H1 (cell line): ENCODE results near the gene PDSS1. TPM values are rescaled to one million over a fixed set of nuclear protein-coding genes. Genes with fewer than 3 reads are reported as not detected.

Source experiments
- CTCF ChIA-PET: fragments of 300-600 bp; sonication (Branson Sonifier 250); formaldehyde crosslinking; loops from one replicate; lab custom pipeline; 2021; ENCODE audit not compliant: partially characterized antibody; lab: Charles Lee
- POLR2A ChIA-PET: fragments of 300-600 bp; sonication (Branson Sonifier 250); formaldehyde crosslinking; loops from one replicate; lab custom pipeline; 2021; ENCODE audit warnings: inconsistent platforms; ENCODE audit not compliant: partially characterized antibody; lab: Charles Lee
- DNase-seq, 2 experiments: peaks; one replicate each; pipeline versions ENCODE4 v3.0.0 to v3.0.0-alpha.2; 2010 to 2022; ENCODE audit warnings: low spot score in 2 of 2, low read depth in 1 of 2, mixed read lengths in 1 of 2
- FAIRE-seq: peaks from 2 replicates; lab custom pipeline; 2011; peaks lifted over from hg19 to GRCh38; lab: Jason Lieb, UNC
- H2AFZ ChIP-seq: 2 replicates; pipeline ENCODE4 v1.8.1; 2012; ENCODE audit warnings: low read length, inconsistent platforms
- H2AK5ac ChIP-seq: 2 replicates; pipeline ENCODE4 v1.6.1; 2013; ENCODE audit warnings: low read depth, low read length
- H2BK120ac ChIP-seq: replicated peaks from 2 replicates; pipeline ENCODE3; 2013; ENCODE audit warnings: low read depth, low read length, inconsistent platforms
- H2BK12ac ChIP-seq: 2 replicates; pipeline ENCODE4 v1.6.1; 2013; ENCODE audit warnings: low read depth, low read length
- H2BK15ac ChIP-seq: 2 replicates; pipeline ENCODE4 v1.6.1; 2013; ENCODE audit warnings: low read length
- H2BK20ac ChIP-seq: 2 replicates; pipeline ENCODE4 v1.6.1; 2013; ENCODE audit warnings: low read length
- H2BK5ac ChIP-seq: 2 replicates; pipeline ENCODE4 v1.6.1; 2013; ENCODE audit warnings: low read depth, low read length
- H3K14ac ChIP-seq: 2 replicates; pipeline ENCODE4 v1.6.1; 2013; ENCODE audit warnings: inconsistent platforms; ENCODE audit not compliant: insufficient read length
- H3K18ac ChIP-seq: 2 replicates; pipeline ENCODE4 v1.6.1; 2013; ENCODE audit warnings: low read length; ENCODE audit errors: extremely low read depth
- H3K23ac ChIP-seq: 2 replicates; pipeline ENCODE4 v1.6.1; 2013; ENCODE audit warnings: inconsistent platforms; ENCODE audit not compliant: insufficient read length
- H3K23me2 ChIP-seq: 2 replicates; pipeline ENCODE4 v1.6.1; 2013; ENCODE audit warnings: low read depth, low read length
- H3K27ac ChIP-seq: 2 replicates; pipeline ENCODE4 v1.6.1; 2011; ENCODE audit warnings: low read depth, low read length, inconsistent platforms
- H3K27me3 ChIP-seq, 4 experiments: replicated peaks in 1 of 4; 1 replicate in 1 of 4; 2 replicates in 3 of 4; pipeline versions ENCODE4 v1.6.1 to v1.8.1; 2011 to 2013; ENCODE audit warnings: low read length in 3 of 4, mild to moderate bottlenecking in 3 of 4, inconsistent platforms in 2 of 4, mixed read lengths in 2 of 4, moderate library complexity in 1 of 4; ENCODE audit not compliant: control insufficient read depth in 3 of 4, insufficient read depth in 3 of 4; ENCODE audit errors: extremely low read depth in 1 of 4
- H3K36me3 ChIP-seq, 4 experiments: 2 replicates each; pipeline versions ENCODE4 v1.6.1 to v1.8.1; 2011 to 2013; ENCODE audit warnings: mild to moderate bottlenecking in 4 of 4, low read length in 3 of 4, moderate library complexity in 2 of 4, control low read depth in 1 of 4, inconsistent platforms in 1 of 4; ENCODE audit not compliant: insufficient read depth in 4 of 4, control insufficient read depth in 2 of 4
- H3K4ac ChIP-seq: replicated peaks from 2 replicates; pipeline ENCODE3; 2013; ENCODE audit warnings: low read length, low read depth, mixed read lengths, inconsistent platforms; ENCODE audit not compliant: insufficient read length
- H3K4me1 ChIP-seq, 4 experiments: replicated peaks in 1 of 4; 1 replicate in 1 of 4; 2 replicates in 3 of 4; pipeline versions ENCODE4 v1.6.1 to v1.8.1; 2011 to 2013; ENCODE audit warnings: low read length in 3 of 4, inconsistent platforms in 2 of 4, mixed read lengths in 1 of 4; ENCODE audit not compliant: insufficient read depth in 4 of 4, control insufficient read depth in 3 of 4
- H3K4me2 ChIP-seq, 2 experiments: 2 replicates each; pipeline versions ENCODE4 v1.6.1 to v1.8.1; 2011 to 2013; ENCODE audit warnings: low read depth in 2 of 2, low read length in 2 of 2, control low read depth in 1 of 2, inconsistent platforms in 1 of 2, mild to moderate bottlenecking in 1 of 2; ENCODE audit not compliant: insufficient read depth in 1 of 2
- H3K4me3 ChIP-seq, 4 experiments: fragments of 200-600, 300-600 bp in 1 of 4; sonication (generic), shearing (Covaris generic), sonication (Bioruptor Twin) in 1 of 4; 2 replicates each; pipeline versions ENCODE4 v1.5.1 to v1.8.1; 2011 to 2016; ENCODE audit warnings: low read length in 4 of 4, low read depth in 3 of 4, control low read depth in 2 of 4, inconsistent platforms in 2 of 4, mild to moderate bottlenecking in 2 of 4, mixed read lengths in 1 of 4, moderate library complexity in 1 of 4; ENCODE audit not compliant: insufficient read depth in 2 of 4; ENCODE audit errors: extremely low read depth in 1 of 4
- H3K56ac ChIP-seq: replicated peaks from 2 replicates; pipeline ENCODE3; 2013; ENCODE audit warnings: low read depth, mild to moderate bottlenecking, mixed read lengths, low read length, inconsistent platforms; ENCODE audit not compliant: insufficient read length
- H3K79me1 ChIP-seq: 2 replicates; pipeline ENCODE4 v1.6.1; 2013; ENCODE audit warnings: low read depth, low read length, control low read depth
- H3K79me2 ChIP-seq, 2 experiments: 2 replicates each; pipeline versions ENCODE4 v1.6.1 to v1.8.1; 2012 to 2013; ENCODE audit warnings: low read length in 2 of 2, mild to moderate bottlenecking in 2 of 2, inconsistent platforms in 1 of 2; ENCODE audit not compliant: insufficient read depth in 2 of 2, control insufficient read depth in 1 of 2
- H3K9ac ChIP-seq, 4 experiments: replicated peaks in 1 of 4; 1 replicate in 1 of 4; 2 replicates in 3 of 4; pipeline versions ENCODE4 v1.6.1 to v1.8.1; 2011 to 2013; ENCODE audit warnings: low read depth in 3 of 4, low read length in 3 of 4, control low read depth in 2 of 4, mild to moderate bottlenecking in 2 of 4, moderate library complexity in 2 of 4, inconsistent platforms in 1 of 4; ENCODE audit errors: extremely low read depth in 1 of 4
- H3K9me3 ChIP-seq, 2 experiments: 2 replicates each; pipeline versions ENCODE4 v1.6.1 to v1.8.1; 2012 to 2013; ENCODE audit warnings: mild to moderate bottlenecking in 2 of 2, moderate library complexity in 2 of 2, control low read depth in 1 of 2, inconsistent platforms in 1 of 2, low read depth in 1 of 2, low read length in 1 of 2, mixed read lengths in 1 of 2; ENCODE audit not compliant: insufficient read depth in 2 of 2
- H4K20me1 ChIP-seq, 2 experiments: replicated peaks in 1 of 2; 2 replicates each; pipeline versions ENCODE3 to v1.8.1; 2011 to 2013; ENCODE audit warnings: inconsistent platforms in 2 of 2, low read length in 2 of 2, mild to moderate bottlenecking in 1 of 2; ENCODE audit not compliant: insufficient read depth in 2 of 2, control insufficient read depth in 1 of 2
- H4K5ac ChIP-seq: 2 replicates; pipeline ENCODE4 v1.6.1; 2013; ENCODE audit warnings: low read length, low read depth, mixed read lengths, inconsistent platforms; ENCODE audit not compliant: insufficient read length
- H4K8ac ChIP-seq: 2 replicates; pipeline ENCODE4 v1.8.0; 2013; ENCODE audit warnings: mild to moderate bottlenecking, moderate library complexity, low read length, inconsistent platforms; ENCODE audit not compliant: insufficient read depth; ENCODE audit errors: extremely low read depth
- H4K91ac ChIP-seq: replicated peaks from 2 replicates; pipeline ENCODE3; 2013; ENCODE audit warnings: low read length, mixed read lengths, inconsistent platforms; ENCODE audit not compliant: insufficient read length
- EP300 ChIP-seq, 2 experiments: IDR thresholded peaks; 1 replicate in 1 of 2; 2 replicates in 1 of 2; pipeline ENCODE4 v1.6.1; 2011 to 2012; ENCODE audit warnings: low read depth in 2 of 2, low read length in 2 of 2, mild to moderate bottlenecking in 2 of 2, borderline replicate concordance in 1 of 2, inconsistent platforms in 1 of 2, moderate library complexity in 1 of 2
- POLR2A ChIP-seq, 2 experiments: IDR thresholded peaks; 1 replicate in 1 of 2; 2 replicates in 1 of 2; pipeline ENCODE4 v1.6.1; 2011; ENCODE audit warnings: low read depth in 2 of 2, low read length in 2 of 2, mild to moderate bottlenecking in 2 of 2; ENCODE audit errors: control extremely low read depth in 1 of 2
- RNF2 ChIP-seq: fragments of 200-900, 300-1000 bp; sonication (generic); IDR thresholded peaks from 2 replicates; pipeline ENCODE4 v1.7.1; 2016; ENCODE audit warnings: borderline replicate concordance, low read depth, mild to moderate bottlenecking, antibody characterized with exemption, low read length; ENCODE audit not compliant: poor library complexity, severe bottlenecking; ENCODE audit errors: missing control alignments
- SIRT6 ChIP-seq: IDR thresholded peaks from one replicate; pipeline ENCODE4 v1.7.1; 2012; ENCODE audit warnings: low read length, inconsistent platforms
- WGBS, 2 experiments: shearing (Covaris generic) in 1 of 2; methylation state at CpG; one replicate each; pipeline versions ENCODE4 v1.1.6 to v1.1.7; 2013 to 2015; ENCODE audit warnings: low lambda C conversion rate in 2 of 2, mixed read lengths in 2 of 2, inconsistent platforms in 1 of 2, low coverage in 1 of 2, missing lambda C conversion rate in 1 of 2; ENCODE audit not compliant: insufficient replicate concordance in 2 of 2, insufficient coverage in 1 of 2, insufficient read length in 1 of 2; ENCODE audit errors: extremely low coverage in 1 of 2, missing lambda C conversion rate in 1 of 2; 5-methylcytosine and 5-hydroxymethylcytosine counted together
- polyA plus RNA-seq, 7 experiments: library from polyadenylated mRNA; depleted of rRNA in 3 of 7; stranded (reverse) in 5 of 7; unstranded in 2 of 7; fragments of >200 nt in 5 of 7; fragments of 200-250 nt in 2 of 7; gene quantifications; 1 replicate in 5 of 7; 2 replicates in 1 of 7; 4 replicates in 1 of 7; pipeline versions ENCODE4 v1.2.1 to v1.2.3, GENCODE V29; 2011 to 2013; ENCODE audit warnings: missing spikeins in 2 of 7, mixed read lengths in 2 of 7
- total RNA-seq: library from RNA; stranded (reverse); fragmentation: NEBNext Ultra II Directional; extraction: Animal tissue kit (Norgen Biotek cat#: 25700); gene quantifications from 2 replicates; pipeline ENCODE4 v1.2.1, GENCODE V29; 2021
- TF ChIP-seq, protein P1 (sequence below), 3 experiments: IDR thresholded peaks; 1 replicate in 2 of 3; 2 replicates in 1 of 3; pipeline versions ENCODE4 v1.5.1 to v1.6.1; 2011; ENCODE audit warnings: low read length in 3 of 3, mild to moderate bottlenecking in 3 of 3, inconsistent platforms in 2 of 3, low read depth in 1 of 3, moderate library complexity in 1 of 3; ENCODE audit not compliant: insufficient read depth in 1 of 3; ENCODE audit errors: control extremely low read depth in 1 of 3

The PDSS1 gene
- total and polyA plus RNA-seq, 2 of the 8 experiments (the other 6 are each of a cell fraction or from before 2014, with no cell fraction given) = 21.3 to 26.0 TPM

GRCh38 chr10:26792758-26793495 lies 95.4 kb downstream of the PDSS1 start:
- FAIRE-seq = no peak
- DNase-seq = no peak
- Histone ChIP-seq H3K27me3 (no peaks in the 10 kb centered on the region), H3K4me1 (no peaks in the 10 kb centered on the region), H3K9ac (no peak overlapping the region), H3K9me3 (peaks cover 4 to 11% of the 10 kb centered on the region in 2 experiments; a peak in 2 of 4 replicates), H3K23ac (no peak overlapping the region), H2BK20ac (no peak overlapping the region), H4K91ac (no peak overlapping the region), H4K5ac (no peak overlapping the region), H4K8ac (no peak overlapping the region), H3K56ac (no peak overlapping the region), H2BK120ac (no peak overlapping the region), H3K23me2 (peaks cover 2% of the 10 kb centered on the region; the same call in 1 of the 2 replicates), H3K79me2 (peaks cover 0 to 61% of the 10 kb centered on the region in 2 experiments; a peak in 2 of 4 replicates), H2BK12ac (no peak overlapping the region), H2AFZ (no peak overlapping the region), H3K18ac (no peak overlapping the region), H3K36me3 (no peaks in the 10 kb centered on the region), H3K4ac (no peak overlapping the region), H3K4me3 (no peak overlapping the region), H2AK5ac (no peak overlapping the region), H4K20me1 (no peaks in the 10 kb centered on the region), H2BK5ac (no peak overlapping the region), H3K4me2 (no peak overlapping the region), H3K79me1 (no peaks in the 10 kb centered on the region), H2BK15ac (no peak overlapping the region), H3K14ac (no peak overlapping the region), H3K27ac (no peak overlapping the region)
- POLR2A ChIA-PET = no interaction called here
- CTCF ChIA-PET = no interaction called here
- TF ChIP-seq EP300 (IDR thresholded peaks at IDR 0.05; ENCODE audit: borderline replicate concordance in 1 of 2, low read depth in 2 of 2, low read length in 2 of 2) (no peak), RNF2 (no peak), POLR2A (IDR thresholded peaks at IDR 0.05; ENCODE audit: control extremely low read depth in 1 of 2, low read depth in 2 of 2, low read length in 2 of 2) (no peak), SIRT6 (no peak)
- TF ChIP-seq, protein P1, sequence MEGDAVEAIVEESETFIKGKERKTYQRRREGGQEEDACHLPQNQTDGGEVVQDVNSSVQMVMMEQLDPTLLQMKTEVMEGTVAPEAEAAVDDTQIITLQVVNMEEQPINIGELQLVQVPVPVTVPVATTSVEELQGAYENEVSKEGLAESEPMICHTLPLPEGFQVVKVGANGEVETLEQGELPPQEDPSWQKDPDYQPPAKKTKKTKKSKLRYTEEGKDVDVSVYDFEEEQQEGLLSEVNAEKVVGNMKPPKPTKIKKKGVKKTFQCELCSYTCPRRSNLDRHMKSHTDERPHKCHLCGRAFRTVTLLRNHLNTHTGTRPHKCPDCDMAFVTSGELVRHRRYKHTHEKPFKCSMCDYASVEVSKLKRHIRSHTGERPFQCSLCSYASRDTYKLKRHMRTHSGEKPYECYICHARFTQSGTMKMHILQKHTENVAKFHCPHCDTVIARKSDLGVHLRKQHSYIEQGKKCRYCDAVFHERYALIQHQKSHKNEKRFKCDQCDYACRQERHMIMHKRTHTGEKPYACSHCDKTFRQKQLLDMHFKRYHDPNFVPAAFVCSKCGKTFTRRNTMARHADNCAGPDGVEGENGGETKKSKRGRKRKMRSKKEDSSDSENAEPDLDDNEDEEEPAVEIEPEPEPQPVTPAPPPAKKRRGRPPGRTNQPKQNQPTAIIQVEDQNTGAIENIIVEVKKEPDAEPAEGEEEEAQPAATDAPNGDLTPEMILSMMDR (IDR thresholded peaks at IDR 0.05; ENCODE audit: control extremely low read depth in 1 of 3, insufficient read depth in 1 of 3, low read depth in 1 of 3, low read length in 3 of 3) = no peak
- WGBS, 2 experiments = 85% methylated on average over 2 of the region's 2 CpGs; no CpG with 5 or more reads in 1 of the 2 experiments
